ENCODE measurements around the gene BDH2.

- TF ChIP-seq REST (IDR thresholded peaks at IDR 0.05; ENCODE audit: insufficient read depth in 1 of 2, low read depth in 2 of 2, low read length in 2 of 2) (no peak), TAF1 (IDR thresholded peaks at IDR 0.05; ENCODE audit: borderline replicate concordance, insufficient read depth, low read length) (no peak)
Observed at GRCh38 chr4:103111598-103111997, 12.0 kb upstream of the BDH2 start.

Data from PFSK-1 (cell line).